Activated naive CD8-positive, alpha-beta T cell treated with anti-CD3 and anti-CD28 coated beads, Interleukin-2, amount 50 U/mL, for 16 hours (primary cell): ENCODE data around the gene AIG1.

Source experiments
- DNase-seq: peaks from one replicate; pipeline ENCODE4 v3.0.0-alpha.2; 2020; ENCODE audit warnings: low read depth, low spot score

AIG1 gene

GRCh38 chr6:143195349-143195845, 134.7 kb downstream of the AIG1 start:
- DNase-seq, result no peak

GRCh38 chr6:143196525-143197225, 136.0 kb downstream of the AIG1 start:
- DNase-seq, result no peak

DNA sequence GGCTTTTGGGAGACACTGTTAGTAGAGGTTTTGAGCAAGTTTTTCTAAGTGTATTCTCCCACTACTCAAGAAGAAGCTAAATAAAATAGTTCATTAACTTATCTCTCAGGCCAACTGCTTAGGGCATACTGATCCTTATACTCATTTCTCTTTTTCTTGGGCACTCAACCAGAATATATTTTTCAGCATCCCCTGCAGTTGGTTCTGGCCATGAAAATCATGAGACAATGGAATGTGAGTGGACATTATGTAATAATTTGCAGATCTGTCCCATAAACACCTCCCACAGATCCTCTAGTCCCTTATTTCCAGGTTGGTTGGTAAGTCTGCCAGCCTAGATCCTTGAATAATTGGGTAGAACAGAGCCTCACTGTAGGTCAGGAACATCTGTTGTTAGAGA, 136.7 kb downstream of the AIG1 start:
- no peak for DNase-seq

GRCh38 chr6:143198312-143198711, 137.6 kb downstream of the AIG1 start:
- no peak for DNase-seq

GRCh38 chr6:143199291-143199690, 138.6 kb downstream of the AIG1 start:
- DNase-seq, result no peak

- no peak for DNase-seq
Measured at GRCh38 chr6:143200167-143200770, 139.6 kb downstream of the AIG1 start.

- DNase-seq, result no peak
Measured at GRCh38 chr6:143204045-143204444, 143.4 kb downstream of the AIG1 start.

GRCh38 chr6:143205131-143205535, 144.4 kb downstream of the AIG1 start:
- no peak for DNase-seq

GRCh38 chr6:143205585-143205984, 144.9 kb downstream of the AIG1 start:
- no peak for DNase-seq

DNA sequence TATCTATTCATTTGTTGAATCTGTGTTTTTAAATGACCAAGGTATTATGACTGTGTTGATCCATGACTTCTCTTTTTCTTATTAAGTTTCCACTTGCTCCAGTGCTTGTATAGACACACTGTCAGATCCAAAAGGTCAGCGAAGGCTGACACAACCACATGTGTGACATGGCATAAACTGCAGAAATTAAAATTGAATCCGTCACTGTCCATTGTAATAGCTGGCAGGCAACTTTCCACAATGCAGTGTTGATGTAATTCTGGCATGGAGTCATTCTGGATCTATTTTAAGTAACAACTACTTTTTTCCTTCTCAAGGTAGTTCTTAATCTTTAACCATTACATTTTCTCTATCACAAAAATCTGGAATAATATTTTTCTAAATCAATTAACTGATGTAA, 145.3 kb downstream of the AIG1 start:
- no peak for DNase-seq

DNA sequence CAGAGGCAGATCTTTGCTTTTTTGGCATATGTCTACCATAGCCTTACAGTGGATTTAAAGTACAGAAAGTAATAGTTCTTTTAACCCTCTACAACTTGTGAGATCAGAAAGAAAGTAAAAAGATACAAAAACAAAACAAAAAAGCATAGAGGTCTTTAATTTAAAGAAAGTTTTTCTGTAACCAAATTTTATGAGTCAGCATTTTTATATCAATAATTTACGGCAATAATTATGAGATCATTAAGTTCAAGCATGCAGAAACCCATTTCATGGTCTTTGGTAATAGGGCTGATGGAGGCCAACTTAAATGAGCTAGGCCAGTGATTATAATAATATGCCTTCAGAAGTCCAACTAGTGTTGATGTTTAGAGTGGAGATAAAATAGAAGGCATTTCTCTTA, 145.9 kb downstream of the AIG1 start:
- DNase-seq, result no peak

- no peak for DNase-seq
Measured at GRCh38 chr6:143210420-143210819, 149.7 kb downstream of the AIG1 start.

- DNase-seq, result no peak
Measured at GRCh38 chr6:143213859-143214376, 153.2 kb downstream of the AIG1 start.

GRCh38 chr6:143215363-143215762, 154.7 kb downstream of the AIG1 start:
- DNase-seq, result no peak

- no peak for DNase-seq
Measured at GRCh38 chr6:143215771-143216170, 155.1 kb downstream of the AIG1 start.

DNA sequence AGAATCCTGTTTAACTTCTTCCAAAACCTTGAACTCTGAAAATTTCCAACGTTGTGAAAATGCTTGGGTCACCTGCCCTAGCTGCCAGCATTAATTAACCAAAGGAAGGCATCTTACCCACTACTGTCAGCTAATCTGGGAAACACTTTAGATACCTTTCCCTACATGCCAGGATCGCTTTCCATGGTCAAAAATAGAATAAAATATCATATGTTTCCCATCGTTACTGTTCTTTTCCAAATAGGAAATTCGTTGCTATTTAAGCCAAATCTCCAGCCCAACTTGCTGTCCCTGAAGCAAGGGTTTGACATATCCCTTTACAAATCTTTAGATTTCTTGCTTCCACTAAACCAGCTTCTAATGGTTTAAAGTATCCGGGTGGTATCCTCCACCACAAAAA, 157.5 kb downstream of the AIG1 start:
- DNase-seq, result no peak

GRCh38 chr6:143221698-143222097, 161.0 kb downstream of the AIG1 start:
- DNase-seq, result no peak

DNA sequence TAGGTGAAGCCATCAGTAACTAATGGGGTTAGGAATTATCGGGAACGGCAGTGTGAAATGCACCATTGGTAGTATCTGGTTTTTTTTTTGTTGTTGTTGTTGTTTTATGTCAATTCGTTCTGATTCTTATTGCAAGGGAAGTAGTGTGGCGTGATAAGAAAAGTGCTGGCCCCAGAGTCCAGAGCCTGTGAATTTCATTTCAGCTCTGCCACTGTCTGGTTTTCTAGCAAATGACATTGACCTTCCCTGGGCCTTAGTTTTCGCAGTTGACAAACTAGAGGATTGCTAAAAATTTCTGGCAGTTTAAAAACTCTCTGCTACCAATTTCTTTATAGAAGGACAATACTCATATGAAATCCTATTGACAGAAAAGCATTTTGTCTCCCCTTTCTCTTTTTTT, 161.6 kb downstream of the AIG1 start:
- DNase-seq, result no peak

DNA sequence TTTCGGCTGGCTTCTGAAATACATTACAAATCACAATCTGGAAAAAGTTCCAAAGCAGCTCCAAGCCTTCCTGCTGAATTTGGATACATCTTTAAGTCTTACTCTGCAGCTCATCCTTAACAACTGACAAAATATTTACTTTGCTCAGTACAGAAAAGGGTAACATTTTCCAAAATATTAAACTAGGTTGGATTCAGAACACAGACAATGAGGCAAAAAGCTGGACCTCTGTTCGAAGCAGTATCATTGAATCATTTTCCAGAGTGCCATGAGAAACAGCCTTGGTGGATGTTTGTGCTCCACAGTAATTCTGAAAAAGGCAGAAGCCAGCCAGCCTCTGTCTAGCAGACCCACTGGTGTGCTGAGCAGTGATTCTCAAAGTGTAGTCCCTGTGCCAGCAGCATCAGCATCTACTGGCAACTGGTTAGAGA, 162.1 kb downstream of the AIG1 start:
- no peak for DNase-seq

- no peak for DNase-seq
Measured at GRCh38 chr6:143223895-143224294, 163.2 kb downstream of the AIG1 start.

DNA sequence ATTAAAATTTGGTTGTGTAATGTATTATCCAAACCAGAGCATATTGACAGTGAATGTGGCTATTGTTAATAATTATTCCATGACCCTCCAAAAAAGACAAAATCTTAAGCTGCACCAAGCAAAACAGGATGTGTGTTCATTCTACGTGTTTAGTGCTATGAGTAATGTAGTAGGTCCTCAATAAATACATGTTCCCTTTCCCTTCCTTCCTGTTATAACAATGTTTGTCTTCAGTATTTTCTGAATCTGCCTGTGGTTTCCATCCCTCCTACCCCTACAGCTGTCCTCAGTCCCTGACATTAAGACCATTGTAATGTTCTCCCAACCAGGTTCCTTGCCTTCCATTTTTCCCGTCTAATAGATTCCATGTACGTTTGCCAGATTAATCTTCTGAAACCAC, 163.8 kb downstream of the AIG1 start:
- no peak for DNase-seq

DNA sequence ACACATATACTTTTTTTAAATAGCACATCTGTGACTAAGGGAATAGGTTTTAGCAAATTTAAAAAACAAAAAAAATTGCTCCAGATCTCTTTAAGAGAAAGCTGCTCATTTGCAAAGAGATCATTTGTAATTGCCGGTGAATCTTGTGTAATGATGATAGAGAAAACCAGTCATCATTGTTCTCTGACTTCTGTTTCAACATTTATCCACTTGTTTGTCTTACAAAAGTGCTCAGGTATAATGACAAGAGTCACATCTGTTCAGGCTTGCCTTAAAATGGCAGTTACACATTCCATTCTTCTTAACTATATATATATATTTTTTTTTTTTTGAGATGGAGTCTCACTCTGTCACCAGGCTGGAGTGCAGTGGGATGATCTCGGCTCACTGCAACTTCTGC, 165.2 kb downstream of the AIG1 start:
- no peak for DNase-seq

- DNase-seq, result no peak
Measured at GRCh38 chr6:143227675-143228074, 167.0 kb downstream of the AIG1 start.
